H1 (cell line): ENCODE results near the gene BIN2. TPM values are rescaled to one million over a fixed set of nuclear protein-coding genes. Genes with fewer than 3 reads are reported as not detected.

Source experiments
- CTCF ChIA-PET: fragments of 300-600 bp; sonication (Branson Sonifier 250); formaldehyde crosslinking; loops from one replicate; lab custom pipeline; 2021; ENCODE audit not compliant: partially characterized antibody; lab: Charles Lee
- POLR2A ChIA-PET: fragments of 300-600 bp; sonication (Branson Sonifier 250); formaldehyde crosslinking; loops from one replicate; lab custom pipeline; 2021; ENCODE audit warnings: inconsistent platforms; ENCODE audit not compliant: partially characterized antibody; lab: Charles Lee
- DNase-seq, 2 experiments: peaks; one replicate each; pipeline versions ENCODE4 v3.0.0 to v3.0.0-alpha.2; 2010 to 2022; ENCODE audit warnings: low spot score in 2 of 2, low read depth in 1 of 2, mixed read lengths in 1 of 2
- FAIRE-seq: peaks from 2 replicates; lab custom pipeline; 2011; peaks lifted over from hg19 to GRCh38; lab: Jason Lieb, UNC
- H2AFZ ChIP-seq: 2 replicates; pipeline ENCODE4 v1.8.1; 2012; ENCODE audit warnings: low read length, inconsistent platforms
- H2AK5ac ChIP-seq: 2 replicates; pipeline ENCODE4 v1.6.1; 2013; ENCODE audit warnings: low read depth, low read length
- H2BK120ac ChIP-seq: replicated peaks from 2 replicates; pipeline ENCODE3; 2013; ENCODE audit warnings: low read depth, low read length, inconsistent platforms
- H2BK12ac ChIP-seq: 2 replicates; pipeline ENCODE4 v1.6.1; 2013; ENCODE audit warnings: low read depth, low read length
- H2BK15ac ChIP-seq: 2 replicates; pipeline ENCODE4 v1.6.1; 2013; ENCODE audit warnings: low read length
- H2BK20ac ChIP-seq: 2 replicates; pipeline ENCODE4 v1.6.1; 2013; ENCODE audit warnings: low read length
- H2BK5ac ChIP-seq: 2 replicates; pipeline ENCODE4 v1.6.1; 2013; ENCODE audit warnings: low read depth, low read length
- H3K14ac ChIP-seq: 2 replicates; pipeline ENCODE4 v1.6.1; 2013; ENCODE audit warnings: inconsistent platforms; ENCODE audit not compliant: insufficient read length
- H3K18ac ChIP-seq: 2 replicates; pipeline ENCODE4 v1.6.1; 2013; ENCODE audit warnings: low read length; ENCODE audit errors: extremely low read depth
- H3K23ac ChIP-seq: 2 replicates; pipeline ENCODE4 v1.6.1; 2013; ENCODE audit warnings: inconsistent platforms; ENCODE audit not compliant: insufficient read length
- H3K23me2 ChIP-seq: 2 replicates; pipeline ENCODE4 v1.6.1; 2013; ENCODE audit warnings: low read depth, low read length
- H3K27ac ChIP-seq: 2 replicates; pipeline ENCODE4 v1.6.1; 2011; ENCODE audit warnings: low read depth, low read length, inconsistent platforms
- H3K27me3 ChIP-seq, 4 experiments: replicated peaks in 1 of 4; 1 replicate in 1 of 4; 2 replicates in 3 of 4; pipeline versions ENCODE4 v1.6.1 to v1.8.1; 2011 to 2013; ENCODE audit warnings: low read length in 3 of 4, mild to moderate bottlenecking in 3 of 4, inconsistent platforms in 2 of 4, mixed read lengths in 2 of 4, moderate library complexity in 1 of 4; ENCODE audit not compliant: control insufficient read depth in 3 of 4, insufficient read depth in 3 of 4; ENCODE audit errors: extremely low read depth in 1 of 4
- H3K36me3 ChIP-seq, 4 experiments: 2 replicates each; pipeline versions ENCODE4 v1.6.1 to v1.8.1; 2011 to 2013; ENCODE audit warnings: mild to moderate bottlenecking in 4 of 4, low read length in 3 of 4, moderate library complexity in 2 of 4, control low read depth in 1 of 4, inconsistent platforms in 1 of 4; ENCODE audit not compliant: insufficient read depth in 4 of 4, control insufficient read depth in 2 of 4
- H3K4ac ChIP-seq: replicated peaks from 2 replicates; pipeline ENCODE3; 2013; ENCODE audit warnings: low read length, low read depth, mixed read lengths, inconsistent platforms; ENCODE audit not compliant: insufficient read length
- H3K4me1 ChIP-seq, 4 experiments: replicated peaks in 1 of 4; 1 replicate in 1 of 4; 2 replicates in 3 of 4; pipeline versions ENCODE4 v1.6.1 to v1.8.1; 2011 to 2013; ENCODE audit warnings: low read length in 3 of 4, inconsistent platforms in 2 of 4, mixed read lengths in 1 of 4; ENCODE audit not compliant: insufficient read depth in 4 of 4, control insufficient read depth in 3 of 4
- H3K4me2 ChIP-seq, 2 experiments: 2 replicates each; pipeline versions ENCODE4 v1.6.1 to v1.8.1; 2011 to 2013; ENCODE audit warnings: low read depth in 2 of 2, low read length in 2 of 2, control low read depth in 1 of 2, inconsistent platforms in 1 of 2, mild to moderate bottlenecking in 1 of 2; ENCODE audit not compliant: insufficient read depth in 1 of 2
- H3K4me3 ChIP-seq, 4 experiments: fragments of 200-600, 300-600 bp in 1 of 4; sonication (generic), shearing (Covaris generic), sonication (Bioruptor Twin) in 1 of 4; 2 replicates each; pipeline versions ENCODE4 v1.5.1 to v1.8.1; 2011 to 2016; ENCODE audit warnings: low read length in 4 of 4, low read depth in 3 of 4, control low read depth in 2 of 4, inconsistent platforms in 2 of 4, mild to moderate bottlenecking in 2 of 4, mixed read lengths in 1 of 4, moderate library complexity in 1 of 4; ENCODE audit not compliant: insufficient read depth in 2 of 4; ENCODE audit errors: extremely low read depth in 1 of 4
- H3K56ac ChIP-seq: replicated peaks from 2 replicates; pipeline ENCODE3; 2013; ENCODE audit warnings: low read depth, mild to moderate bottlenecking, mixed read lengths, low read length, inconsistent platforms; ENCODE audit not compliant: insufficient read length
- H3K79me1 ChIP-seq: 2 replicates; pipeline ENCODE4 v1.6.1; 2013; ENCODE audit warnings: low read depth, low read length, control low read depth
- H3K79me2 ChIP-seq, 2 experiments: 2 replicates each; pipeline versions ENCODE4 v1.6.1 to v1.8.1; 2012 to 2013; ENCODE audit warnings: low read length in 2 of 2, mild to moderate bottlenecking in 2 of 2, inconsistent platforms in 1 of 2; ENCODE audit not compliant: insufficient read depth in 2 of 2, control insufficient read depth in 1 of 2
- H3K9ac ChIP-seq, 4 experiments: replicated peaks in 1 of 4; 1 replicate in 1 of 4; 2 replicates in 3 of 4; pipeline versions ENCODE4 v1.6.1 to v1.8.1; 2011 to 2013; ENCODE audit warnings: low read depth in 3 of 4, low read length in 3 of 4, control low read depth in 2 of 4, mild to moderate bottlenecking in 2 of 4, moderate library complexity in 2 of 4, inconsistent platforms in 1 of 4; ENCODE audit errors: extremely low read depth in 1 of 4
- H3K9me3 ChIP-seq, 2 experiments: 2 replicates each; pipeline versions ENCODE4 v1.6.1 to v1.8.1; 2012 to 2013; ENCODE audit warnings: mild to moderate bottlenecking in 2 of 2, moderate library complexity in 2 of 2, control low read depth in 1 of 2, inconsistent platforms in 1 of 2, low read depth in 1 of 2, low read length in 1 of 2, mixed read lengths in 1 of 2; ENCODE audit not compliant: insufficient read depth in 2 of 2
- H4K20me1 ChIP-seq, 2 experiments: replicated peaks in 1 of 2; 2 replicates each; pipeline versions ENCODE3 to v1.8.1; 2011 to 2013; ENCODE audit warnings: inconsistent platforms in 2 of 2, low read length in 2 of 2, mild to moderate bottlenecking in 1 of 2; ENCODE audit not compliant: insufficient read depth in 2 of 2, control insufficient read depth in 1 of 2
- H4K5ac ChIP-seq: 2 replicates; pipeline ENCODE4 v1.6.1; 2013; ENCODE audit warnings: low read length, low read depth, mixed read lengths, inconsistent platforms; ENCODE audit not compliant: insufficient read length
- H4K8ac ChIP-seq: 2 replicates; pipeline ENCODE4 v1.8.0; 2013; ENCODE audit warnings: mild to moderate bottlenecking, moderate library complexity, low read length, inconsistent platforms; ENCODE audit not compliant: insufficient read depth; ENCODE audit errors: extremely low read depth
- H4K91ac ChIP-seq: replicated peaks from 2 replicates; pipeline ENCODE3; 2013; ENCODE audit warnings: low read length, mixed read lengths, inconsistent platforms; ENCODE audit not compliant: insufficient read length
- CBX8 ChIP-seq: fragments of 300-800, 300-1000 bp; sonication (generic); IDR thresholded peaks from 2 replicates; pipeline ENCODE4 v1.7.1; 2016; ENCODE audit warnings: low read depth, low read length, borderline replicate concordance
- CHD2 ChIP-seq: IDR thresholded peaks from 2 replicates; pipeline ENCODE4 v1.6.1; 2012; ENCODE audit warnings: low read length, improper control_type of control experiment
- EGR1 ChIP-seq: IDR thresholded peaks from 2 replicates; pipeline ENCODE4 v1.6.1; 2011; ENCODE audit warnings: low read depth, low read length, borderline replicate concordance
- HDAC2 ChIP-seq, 2 experiments: fragments of 300-600 bp in 1 of 2; sonication (generic) in 1 of 2; IDR thresholded peaks; 2 replicates each; pipeline ENCODE4 v1.6.1; 2011 to 2012; ENCODE audit warnings: low read depth in 2 of 2, low read length in 2 of 2, mild to moderate bottlenecking in 2 of 2, moderate library complexity in 2 of 2, borderline replicate concordance in 1 of 2, inconsistent platforms in 1 of 2
- KDM1A ChIP-seq: fragments of 200-600, 300-600 bp; sonication (generic); IDR thresholded peaks from 2 replicates; pipeline ENCODE4 v1.7.1; 2016; ENCODE audit warnings: mild to moderate bottlenecking, low read length, borderline replicate concordance
- KDM4A ChIP-seq: IDR thresholded peaks from one replicate; pipeline ENCODE4 v1.7.1; 2012; ENCODE audit warnings: low read depth, mild to moderate bottlenecking, moderate library complexity, low read length, inconsistent platforms; ENCODE audit not compliant: severe bottlenecking
- RNF2 ChIP-seq: fragments of 200-900, 300-1000 bp; sonication (generic); IDR thresholded peaks from 2 replicates; pipeline ENCODE4 v1.7.1; 2016; ENCODE audit warnings: borderline replicate concordance, low read depth, mild to moderate bottlenecking, antibody characterized with exemption, low read length; ENCODE audit not compliant: poor library complexity, severe bottlenecking; ENCODE audit errors: missing control alignments
- TAF7 ChIP-seq: optimal IDR thresholded peaks from 2 replicates; pipeline ENCODE3; 2011; ENCODE audit warnings: low read depth, mild to moderate bottlenecking, inconsistent platforms, low read length, moderate library complexity, borderline replicate concordance
- TBP ChIP-seq: IDR thresholded peaks from 2 replicates; pipeline ENCODE4 v1.6.1; 2011; ENCODE audit warnings: low read depth, low read length, improper control_type of control experiment
- ZNF274 ChIP-seq: IDR thresholded peaks from 2 replicates; pipeline ENCODE4 v1.7.0; 2012; ENCODE audit warnings: low read length, borderline replicate concordance; ENCODE audit errors: extremely low read depth
- WGBS, 2 experiments: shearing (Covaris generic) in 1 of 2; methylation state at CpG; one replicate each; pipeline versions ENCODE4 v1.1.6 to v1.1.7; 2013 to 2015; ENCODE audit warnings: low lambda C conversion rate in 2 of 2, mixed read lengths in 2 of 2, inconsistent platforms in 1 of 2, low coverage in 1 of 2, missing lambda C conversion rate in 1 of 2; ENCODE audit not compliant: insufficient replicate concordance in 2 of 2, insufficient coverage in 1 of 2, insufficient read length in 1 of 2; ENCODE audit errors: extremely low coverage in 1 of 2, missing lambda C conversion rate in 1 of 2; 5-methylcytosine and 5-hydroxymethylcytosine counted together
- polyA plus RNA-seq, 7 experiments: library from polyadenylated mRNA; depleted of rRNA in 3 of 7; stranded (reverse) in 5 of 7; unstranded in 2 of 7; fragments of >200 nt in 5 of 7; fragments of 200-250 nt in 2 of 7; gene quantifications; 1 replicate in 5 of 7; 2 replicates in 1 of 7; 4 replicates in 1 of 7; pipeline versions ENCODE4 v1.2.1 to v1.2.3, GENCODE V29; 2011 to 2013; ENCODE audit warnings: missing spikeins in 2 of 7, mixed read lengths in 2 of 7
- total RNA-seq: library from RNA; stranded (reverse); fragmentation: NEBNext Ultra II Directional; extraction: Animal tissue kit (Norgen Biotek cat#: 25700); gene quantifications from 2 replicates; pipeline ENCODE4 v1.2.1, GENCODE V29; 2021
- TF ChIP-seq, protein P1 (sequence below): IDR thresholded peaks from 2 replicates; pipeline ENCODE4 v1.6.1; 2011; ENCODE audit warnings: low read length, improper control_type of control experiment

Gene BIN2
- total and polyA plus RNA-seq, 2 of the 8 experiments (the other 6 are each of a cell fraction or from before 2014, with no cell fraction given): not detected

- peaks cover 0 to 1% of the 10 kb centered on the region in 2 experiments for H4K20me1 ChIP-seq
- FAIRE-seq (no peak), DNase-seq (no peak)
- H3K27ac ChIP-seq: no peak overlapping the region
- H3K79me1 ChIP-seq: no peaks in the 10 kb centered on the region
- H3K9ac ChIP-seq: no peak overlapping the region
- H2BK5ac ChIP-seq: no peak overlapping the region
- H3K9me3 ChIP-seq: no peaks in the 10 kb centered on the region
- no peak overlapping the region for H3K4me3 ChIP-seq
- H2AFZ ChIP-seq: no peak overlapping the region
- H2BK12ac ChIP-seq: no peak overlapping the region
- 0 out of 7 replicates have a peak, but pooled peaks cover 0 to 2% (median 0%) of the 10 kb centered on the region in 4 experiments for H3K4me1 ChIP-seq
- ChIA-PET POLR2A (interaction anchor here (0.9 to 1.7 kb wide), 2 partner anchors 12 to 180 kb away, joined by 3 to 7 read pairs; partner anchors contain the start of gene CSRNP2), CTCF (interaction anchor here (0.6 to 6.4 kb wide), 10 partner anchors 11 to 211 kb away, joined by 3 to 82 read pairs (median 6); partner anchors contain the start of gene POU6F1)
- H3K14ac ChIP-seq: no peak overlapping the region
- no peak overlapping the region for H3K56ac ChIP-seq
- H3K23me2 ChIP-seq: no peaks in the 10 kb centered on the region
- H2BK15ac ChIP-seq: no peak overlapping the region
- H4K5ac ChIP-seq: no peak overlapping the region
- no peak overlapping the region for H3K23ac ChIP-seq
- H4K8ac ChIP-seq: no peak overlapping the region
- no peak overlapping the region for H2AK5ac ChIP-seq
- H3K4me2 ChIP-seq: no peak overlapping the region
- no peaks in the 10 kb centered on the region for H3K27me3 ChIP-seq
- H3K79me2 ChIP-seq: no peaks in the 10 kb centered on the region
- no peak overlapping the region for H4K91ac ChIP-seq
- H3K18ac ChIP-seq: no peak overlapping the region
- 98% methylated on average over 3 of the region's 3 CpGs; no CpG with 5 or more reads in 1 of the 2 experiments for WGBS, 2 experiments
- no peak overlapping the region for H2BK20ac ChIP-seq
- no peaks in the 10 kb centered on the region for H3K36me3 ChIP-seq
- H2BK120ac ChIP-seq: no peak overlapping the region
- H3K4ac ChIP-seq: no peak overlapping the region
- TF ChIP-seq TAF7: no peak
- no peak for TF ChIP-seq CHD2
- TF ChIP-seq KDM1A: no peak
- TF ChIP-seq RNF2: no peak
- TF ChIP-seq ZNF274: no peak
- no peak for TF ChIP-seq CBX8
- no peak for TF ChIP-seq EGR1
- TF ChIP-seq TBP: no peak
- no peak for TF ChIP-seq HDAC2 (IDR thresholded peaks at IDR 0.05; ENCODE audit: borderline replicate concordance in 1 of 2, low read depth in 2 of 2, low read length in 2 of 2)
- no peak for TF ChIP-seq KDM4A
- TF ChIP-seq, protein P1, sequence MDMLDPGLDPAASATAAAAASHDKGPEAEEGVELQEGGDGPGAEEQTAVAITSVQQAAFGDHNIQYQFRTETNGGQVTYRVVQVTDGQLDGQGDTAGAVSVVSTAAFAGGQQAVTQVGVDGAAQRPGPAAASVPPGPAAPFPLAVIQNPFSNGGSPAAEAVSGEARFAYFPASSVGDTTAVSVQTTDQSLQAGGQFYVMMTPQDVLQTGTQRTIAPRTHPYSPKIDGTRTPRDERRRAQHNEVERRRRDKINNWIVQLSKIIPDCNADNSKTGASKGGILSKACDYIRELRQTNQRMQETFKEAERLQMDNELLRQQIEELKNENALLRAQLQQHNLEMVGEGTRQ: no peak
These were observed 60.6 kb downstream of the BIN2 start for GRCh38 chr12:51263341-51263740.
